ENCODE measurements around the gene CDC6.

Gene CDC6

GRCh38 chr17:40312131-40312731 is 24.6 kb downstream of the CDC6 start:
- no peak for DNase-seq (ENCODE audit: low spot score)

- DNase-seq (ENCODE audit: low spot score), result no peak
Observed at GRCh38 chr17:40312893-40313667, 25.4 kb downstream of the CDC6 start.

- no peak for DNase-seq (ENCODE audit: low spot score)
Observed at GRCh38 chr17:40313668-40314583, 26.2 kb downstream of the CDC6 start.

GRCh38 chr17:40314584-40314956 is 26.9 kb downstream of the CDC6 start:
- peak; percentile 88 for DNase-seq (ENCODE audit: low spot score)

DNA sequence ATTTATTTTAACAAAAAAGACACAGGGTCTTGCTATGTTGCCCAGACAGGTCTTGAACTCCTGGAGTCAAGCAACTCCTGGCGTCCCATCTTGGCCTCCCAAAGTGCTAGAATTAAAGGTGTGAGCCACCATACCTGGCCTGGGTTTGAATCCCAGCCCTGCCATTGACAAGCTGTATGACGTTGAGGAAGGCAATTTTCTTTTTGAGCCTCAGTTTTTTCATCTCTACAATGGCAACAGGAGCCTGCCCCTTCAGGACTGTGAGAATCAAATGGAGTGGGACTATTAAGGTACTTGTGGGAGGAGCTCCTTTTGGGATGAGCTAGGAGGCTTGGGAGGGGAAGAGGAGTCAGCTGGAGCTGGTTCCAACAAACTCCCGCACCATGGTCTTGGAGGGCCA is 27.5 kb downstream of the CDC6 start:
- DNase-seq (ENCODE audit: low spot score), result no peak

GRCh38 chr17:40315678-40316570 is 28.2 kb downstream of the CDC6 start:
- DNase-seq (ENCODE audit: low spot score), result no peak

DNA sequence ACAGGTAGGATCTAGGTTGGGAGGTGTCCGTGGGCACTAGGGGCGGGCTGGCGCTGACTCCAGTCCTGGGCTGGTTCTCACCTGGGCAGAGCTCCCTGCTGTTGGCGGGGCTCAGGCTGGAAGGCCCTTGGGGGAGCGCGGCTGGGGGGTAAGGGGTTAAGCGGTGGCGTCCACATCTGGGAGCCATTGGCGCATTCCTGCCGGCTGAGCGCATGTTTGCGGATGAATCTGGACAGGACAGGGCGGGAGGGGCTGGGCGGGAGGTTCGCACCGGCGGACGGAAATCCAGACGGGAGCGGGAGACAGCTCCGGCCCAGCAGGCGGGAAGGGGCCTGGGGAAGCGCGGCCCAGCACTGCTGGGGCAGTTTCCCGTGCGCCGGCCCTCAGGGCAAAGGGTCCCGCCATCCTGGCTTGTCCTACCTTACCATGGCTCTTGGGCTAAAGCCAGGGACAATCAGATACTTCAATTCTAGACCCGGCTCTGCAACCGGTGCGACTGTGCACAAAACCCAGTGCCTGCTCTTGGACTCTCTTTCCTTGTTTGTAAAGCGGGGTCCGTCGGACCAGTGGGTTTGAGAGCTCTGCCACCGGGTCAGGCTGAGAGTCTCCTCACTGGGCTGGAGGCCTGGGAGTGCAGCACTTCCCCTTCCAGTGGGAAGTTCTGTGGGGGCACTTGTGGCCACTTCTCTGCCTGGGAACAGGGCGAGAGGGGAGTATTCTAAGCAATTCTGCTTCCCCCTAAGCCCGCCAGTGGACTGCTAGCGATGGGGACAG is 29.1 kb downstream of the CDC6 start:
- peak; percentile 81 for DNase-seq (ENCODE audit: low spot score)

- DNase-seq (ENCODE audit: low spot score), result peak; percentile 64
Observed at GRCh38 chr17:40317345-40317873, 29.7 kb downstream of the CDC6 start.

- DNase-seq (ENCODE audit: low spot score), result peak; percentile 98
Observed at GRCh38 chr17:40317880-40318829, 30.5 kb downstream of the CDC6 start.

DNA sequence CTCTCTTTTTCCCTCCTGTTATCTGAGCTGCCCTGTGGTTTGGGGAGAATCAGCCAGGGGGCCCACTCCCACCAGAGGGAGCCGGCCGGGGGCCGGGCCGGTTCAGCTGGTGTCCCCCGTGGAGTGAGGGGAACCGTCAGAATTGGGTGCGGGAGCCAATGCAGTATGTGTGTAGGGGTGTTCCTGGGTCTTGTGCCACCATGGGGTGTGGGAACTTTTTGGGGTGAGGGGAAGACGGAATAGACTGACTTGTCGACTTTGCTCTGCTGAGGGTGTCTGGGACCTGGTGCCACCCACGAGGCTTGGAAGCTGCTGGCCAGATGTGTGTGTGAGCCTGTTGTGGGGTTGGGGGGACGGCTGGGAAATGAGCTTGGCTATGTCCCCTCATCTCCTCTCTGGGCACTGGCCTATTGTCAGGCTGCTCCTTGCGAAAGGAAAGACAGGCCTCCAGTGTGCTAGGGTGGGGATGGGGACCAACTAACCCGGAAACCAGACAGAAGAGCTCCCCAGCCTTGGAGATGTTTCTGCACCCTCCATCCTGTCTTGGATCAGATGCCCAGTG is 31.2 kb downstream of the CDC6 start:
- DNase-seq (ENCODE audit: low spot score), result no peak

DNA sequence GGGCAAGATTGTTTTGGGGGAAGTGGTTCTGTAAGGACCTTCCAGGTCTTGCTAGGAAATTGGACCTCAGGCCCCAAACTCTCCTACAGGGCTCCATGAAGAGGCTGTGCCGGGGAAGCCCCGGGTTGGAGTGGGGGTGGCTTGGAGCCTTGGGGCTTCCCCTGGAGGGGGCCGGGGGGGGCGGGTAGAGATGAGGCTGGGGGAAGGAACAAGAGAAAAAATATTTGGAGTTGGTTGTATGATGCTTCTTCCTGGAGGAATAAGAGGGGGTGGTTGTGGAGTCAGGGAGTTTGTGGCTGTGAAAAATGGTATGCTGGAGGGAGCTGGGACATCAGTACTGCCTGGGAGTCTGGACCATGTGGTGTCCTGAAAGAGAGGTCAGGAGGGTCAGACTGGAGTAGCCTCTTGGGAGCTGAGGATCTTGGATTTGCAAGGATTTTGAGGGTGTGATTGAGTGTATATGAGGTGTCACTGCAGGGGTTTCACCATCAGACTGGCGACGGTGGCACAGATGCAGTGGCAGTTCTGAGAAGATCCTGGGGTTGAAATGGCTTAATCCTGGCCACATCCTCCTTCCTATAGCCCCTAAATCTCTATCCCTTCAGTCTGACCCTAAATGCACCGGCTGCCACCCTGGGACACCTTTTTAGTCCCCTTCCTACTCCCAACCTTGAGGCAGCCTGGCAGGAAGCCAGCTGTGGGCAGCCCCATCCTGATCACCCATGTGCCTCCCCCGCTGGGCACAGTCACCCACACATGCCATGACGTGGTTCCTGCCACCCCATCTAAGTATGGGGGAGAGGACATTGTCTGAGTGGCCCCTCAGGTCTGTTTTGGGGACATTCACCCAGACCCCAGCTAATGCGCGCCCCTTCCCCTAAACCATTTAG is 32.2 kb downstream of the CDC6 start:
- no peak for DNase-seq (ENCODE audit: low spot score)

- DNase-seq (ENCODE audit: low spot score), result no peak
Observed at GRCh38 chr17:40320756-40321523, 33.3 kb downstream of the CDC6 start.

GRCh38 chr17:40321524-40321929 is 33.8 kb downstream of the CDC6 start:
- no peak for DNase-seq (ENCODE audit: low spot score)

GRCh38 chr17:40321961-40322357 is 34.3 kb downstream of the CDC6 start:
- DNase-seq (ENCODE audit: low spot score), result no peak

GRCh38 chr17:40322358-40323315 is 35.0 kb downstream of the CDC6 start:
- peak; percentile 91 for DNase-seq (ENCODE audit: low spot score)

Data from AG08395 (cell line).